Pancreas (tissue), 10 donors: ENCODE results near the gene KSR1. TPM values are rescaled to one million over a fixed set of nuclear protein-coding genes. Genes with fewer than 3 reads are reported as not detected.
"Not testable (repeated sequence)": the region's sequence is repeated elsewhere in the genome, so short reads cannot be mapped to it uniquely, and the experiment has no call there.

Experiments used
- ATAC-seq, 4 donors: fragments of 200-7000 bp; cut with Tn5 transposase; one replicate each; pipeline versions ENCODE4 v1.8.0 to v1.9.1; 2020; ENCODE audit warnings: mild to moderate bottlenecking in 4 of 4, moderate library complexity in 4 of 4
- DNase-seq, 6 donors: peaks; one replicate each; pipeline ENCODE4 v3.0.0-alpha.2; 2020
- FAIRE-seq: peaks from 2 replicates; lab custom pipeline; 2012; peaks lifted over from hg19 to GRCh38; lab: Jason Lieb, UNC
- H3K27ac ChIP-seq, 4 donors: fragments of 200-600 bp; sonication (generic); 1 replicate in 3 of 4; 2 replicates in 1 of 4; pipeline versions ENCODE4 v1.5.0 to v1.8.0; 2020
- H3K27me3 ChIP-seq, 4 donors: fragments of 200-600 bp; one replicate each; pipeline ENCODE4 v1.8.0; 2021
- H3K36me3 ChIP-seq, 3 donors: fragments of 200-600 bp; sonication (generic) in 1 of 3; one replicate each; pipeline versions ENCODE4 v1.5.0 to v1.8.0; 2020 to 2021
- H3K4me1 ChIP-seq, 3 donors: fragments of 200-600 bp; one replicate each; pipeline ENCODE4 v1.8.0; 2021
- H3K4me3 ChIP-seq, 4 donors: fragments of 200-600 bp; sonication (generic) in 2 of 4; one replicate each; pipeline versions ENCODE4 v1.5.0 to v1.8.0; 2020 to 2021
- H3K9me3 ChIP-seq, 4 donors: fragments of 200-600 bp; one replicate each; pipeline ENCODE4 v1.8.0; 2021
- WGBS, 2 donors: extraction: QIAGEN DNeasy Blood & Tissue Kit; methylation state at CpG; one replicate each; pipeline ENCODE4 v1.1.7; 2013; 5-methylcytosine and 5-hydroxymethylcytosine counted together
- intact Hi-C, 3 donors: fragments of 100-400 bp; cut with DNase I; formaldehyde crosslinking; loops; one replicate each; pipeline versions ENCODE4 v1.11.1 to v1.14.2; 2022
- polyA plus RNA-seq, 2 donors: library from polyadenylated mRNA; stranded (reverse); fragments of 200-250 nt; gene quantifications; one replicate each; pipeline ENCODE4 v1.2.3, GENCODE V29; 2013
- total RNA-seq, 6 donors: library from RNA; stranded (reverse); fragmentation: NEBNext Ultra II Directional in 4 of 6; extraction: Animal tissue kit (Norgen Biotek cat#: 25700) in 4 of 6; gene quantifications; one replicate each; pipeline versions ENCODE4 v1.2.1 to v1.2.4, GENCODE V29; 2021 to 2023
- TF ChIP-seq, protein P1 (sequence below), 4 donors: fragments of 200-600 bp; sonication (generic) in 3 of 4; IDR thresholded peaks; one replicate each; pipeline versions ENCODE4 v1.5.0 to v1.8.0; 2021; ENCODE audit warnings: antibody characterized with exemption in 4 of 4
- donor health status: healthy with polysubstance abuse.
- donor health status: DM: no; HTN: no; CAD: no; lungs with moderate emphysema.
- donor health status: DM: no; HTN: no; CAD: no.
- donor health status: control.
- donor health status: control.
- donor health status: Bipolar disorder and iron deficiency.
- donor health status: DM: yes; HTN: yes; CAD: no.
- donor health status: DM: no; HTN: no; CAD: no.
- donor health status: DM: no; HTN: no; CAD: no.
- donor health status: DM: yes; HTN: yes; CAD: no.

KSR1 gene
- total RNA-seq (100 to 1,000 TPM in 4 of 6 donors, 10 to 100 TPM in 2; 68.2 to 134 (median 103) TPM), polyA plus RNA-seq (100 to 1,000 TPM in 1 of 2 donors, 10 to 100 TPM in 1; 98.3 to 139 TPM)

- no peaks in the 10 kb centered on the region for H3K36me3 ChIP-seq
- DNase-seq (peak; percentile 82 to 96 (median 90)), FAIRE-seq (no peak), ATAC-seq (peak; percentile 84 to 94 (median 92))
- no peaks in the 10 kb centered on the region for H3K27me3 ChIP-seq
- TF ChIP-seq, protein P1, sequence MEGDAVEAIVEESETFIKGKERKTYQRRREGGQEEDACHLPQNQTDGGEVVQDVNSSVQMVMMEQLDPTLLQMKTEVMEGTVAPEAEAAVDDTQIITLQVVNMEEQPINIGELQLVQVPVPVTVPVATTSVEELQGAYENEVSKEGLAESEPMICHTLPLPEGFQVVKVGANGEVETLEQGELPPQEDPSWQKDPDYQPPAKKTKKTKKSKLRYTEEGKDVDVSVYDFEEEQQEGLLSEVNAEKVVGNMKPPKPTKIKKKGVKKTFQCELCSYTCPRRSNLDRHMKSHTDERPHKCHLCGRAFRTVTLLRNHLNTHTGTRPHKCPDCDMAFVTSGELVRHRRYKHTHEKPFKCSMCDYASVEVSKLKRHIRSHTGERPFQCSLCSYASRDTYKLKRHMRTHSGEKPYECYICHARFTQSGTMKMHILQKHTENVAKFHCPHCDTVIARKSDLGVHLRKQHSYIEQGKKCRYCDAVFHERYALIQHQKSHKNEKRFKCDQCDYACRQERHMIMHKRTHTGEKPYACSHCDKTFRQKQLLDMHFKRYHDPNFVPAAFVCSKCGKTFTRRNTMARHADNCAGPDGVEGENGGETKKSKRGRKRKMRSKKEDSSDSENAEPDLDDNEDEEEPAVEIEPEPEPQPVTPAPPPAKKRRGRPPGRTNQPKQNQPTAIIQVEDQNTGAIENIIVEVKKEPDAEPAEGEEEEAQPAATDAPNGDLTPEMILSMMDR (IDR thresholded peaks at IDR 0.05) = no peak
- H3K27ac ChIP-seq = peak within 1 kb of the TSS; percentile 25 to 69 (median 52)
- 0% methylated on average over 33 to 88 of the region's 88 CpGs for WGBS, 2 donors
- intact Hi-C loops = loop anchor here in 1 of 3 donors (10.0 kb wide), 1 partner anchor 129 kb away; no protein-coding TSS in a partner anchor
- no peaks in the 10 kb centered on the region for H3K9me3 ChIP-seq
- H3K4me3 ChIP-seq = peak within 1 kb of the TSS; percentile 72 to 86 (median 80)
- H3K4me1 ChIP-seq = peaks cover 0 to 21% (median 11%) of the 10 kb centered on the region in 3 donors
These were observed at the start of gene KSR1 for GRCh38 chr17:27455914-27456680. Gene KSR1, plus strand, starts transcription at chr17:27456448. Its CDS starts 196 bp downstream, at chr17:27456644.

- H3K27me3 ChIP-seq = no peaks in the 10 kb centered on the region
- no peak overlapping the region for H3K4me3 ChIP-seq
- ATAC-seq (peak in 3 of 4 donors; percentile 49 to 55 (median 52)), FAIRE-seq (no peak), DNase-seq (no peak)
- peaks cover 0 to 5% (median 0%) of the 10 kb centered on the region in 3 donors for H3K4me1 ChIP-seq
- no peaks in the 10 kb centered on the region for H3K36me3 ChIP-seq
- no peak overlapping the region for H3K27ac ChIP-seq
- intact Hi-C loops = no loop called here
- no peaks in the 10 kb centered on the region for H3K9me3 ChIP-seq
- WGBS, 2 donors = 55 to 60% methylated on average over 6 of the region's 6 CpGs
- TF ChIP-seq, protein P1 (IDR thresholded peaks at IDR 0.05) = no peak
These were observed 48.1 kb upstream of the KSR1 start for GRCh38 chr17:27407916-27408864.

DNA sequence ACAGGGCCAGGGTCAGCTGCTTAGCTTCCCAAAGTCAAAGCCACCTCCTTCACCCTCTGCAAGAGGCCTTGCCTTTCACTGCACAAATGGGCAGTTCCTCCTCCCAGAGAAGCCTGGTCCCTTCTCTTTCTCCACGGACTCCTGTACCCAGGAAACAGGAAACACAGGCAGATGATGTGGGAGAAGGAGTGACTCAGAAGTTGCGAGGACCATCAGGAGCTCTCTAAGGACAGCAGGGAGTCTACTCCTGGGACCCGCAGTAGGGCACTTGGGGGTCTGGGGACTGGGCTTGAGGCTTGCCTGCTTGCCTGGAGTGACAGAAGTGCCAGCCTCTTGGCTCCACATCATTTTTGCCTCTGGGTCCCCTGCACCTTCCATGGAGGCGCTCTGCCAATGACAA is 47.4 kb upstream of the KSR1 start:
- ATAC-seq (peak in 3 of 4 donors; percentile 32 to 50 (median 43)), FAIRE-seq (no peak), DNase-seq (no peak)
- H3K36me3 ChIP-seq = no peaks in the 10 kb centered on the region
- TF ChIP-seq, protein P1 (IDR thresholded peaks at IDR 0.05) = no peak
- H3K9me3 ChIP-seq = no peaks in the 10 kb centered on the region
- WGBS, 2 donors = 70 to 75% methylated on average over 4 of the region's 4 CpGs
- no peak overlapping the region for H3K4me3 ChIP-seq
- H3K4me1 ChIP-seq = peaks cover 0 to 5% (median 0%) of the 10 kb centered on the region in 3 donors
- H3K27me3 ChIP-seq = no peaks in the 10 kb centered on the region
- intact Hi-C loops = no loop called here
- H3K27ac ChIP-seq = no peak overlapping the region

DNA sequence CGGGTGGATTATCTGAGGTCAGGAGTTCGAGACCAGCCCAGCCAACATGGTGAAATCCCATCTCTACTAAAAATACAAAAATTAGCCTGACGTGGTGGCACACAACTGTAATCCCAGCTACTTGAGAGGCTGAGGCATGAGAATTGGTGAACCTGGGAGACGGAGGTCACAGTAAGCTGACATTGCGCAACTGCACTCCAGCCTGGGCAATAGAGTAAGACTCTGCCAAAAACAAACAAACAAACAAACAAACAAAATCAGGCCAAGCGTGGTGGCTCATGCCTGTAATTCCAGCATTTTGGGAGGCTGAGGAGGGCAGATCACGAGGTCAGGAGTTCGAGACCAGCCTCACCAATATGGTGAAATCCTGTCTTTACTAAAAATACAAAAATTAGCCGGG is 44.1 kb upstream of the KSR1 start:
- not testable (repeated sequence) for FAIRE-seq

DNA sequence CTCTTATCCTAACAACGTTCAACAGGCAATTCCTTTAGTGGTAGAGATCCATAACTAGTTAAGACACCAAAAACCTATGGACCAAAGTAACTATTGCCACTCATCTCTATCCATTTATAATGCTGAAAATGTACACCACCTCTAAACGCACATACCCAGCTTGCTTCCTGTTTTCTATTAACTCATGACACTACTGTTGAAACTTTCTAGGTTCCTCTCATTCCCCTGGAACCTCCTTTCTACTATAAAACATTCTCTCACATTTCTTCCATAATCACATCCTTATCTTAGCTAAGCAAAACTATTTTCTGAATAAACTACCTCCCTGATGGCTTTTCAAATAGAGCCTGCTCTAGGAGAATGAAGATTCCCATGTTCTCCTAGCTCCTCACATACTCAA is 42.9 kb upstream of the KSR1 start:
- WGBS, 2 donors = 47 to 52% methylated on average over 2 of the region's 2 CpGs
- no peaks in the 10 kb centered on the region for H3K9me3 ChIP-seq
- no peak overlapping the region for H3K27ac ChIP-seq
- no peak overlapping the region for H3K4me3 ChIP-seq
- no peak for DNase-seq
- intact Hi-C loops = loop anchor here in 1 of 3 donors (10.0 kb wide), 1 partner anchor 61 kb away; no protein-coding TSS in a partner anchor
- H3K36me3 ChIP-seq = no peaks in the 10 kb centered on the region
- no peak for ATAC-seq
- FAIRE-seq = no peak
- no peaks in the 10 kb centered on the region for H3K27me3 ChIP-seq
- peaks cover 0 to 5% (median 0%) of the 10 kb centered on the region in 3 donors for H3K4me1 ChIP-seq
- TF ChIP-seq, protein P1 (IDR thresholded peaks at IDR 0.05) = no peak

More for the DNA sequence above, 44.1 kb upstream of the KSR1 start:
- not testable (repeated sequence) for H3K4me3 ChIP-seq, H3K4me1 ChIP-seq, H3K27me3 ChIP-seq, H3K27ac ChIP-seq, ATAC-seq, H3K9me3 ChIP-seq, DNase-seq, H3K36me3 ChIP-seq
- 77 to 89% methylated on average over 9 of the region's 9 CpGs for WGBS, 2 donors
- intact Hi-C loops = loop anchor here in 1 of 3 donors (10.0 kb wide), 1 partner anchor 63 kb away; no protein-coding TSS in a partner anchor
